ENCODE measurements around the gene HTR2B.
"Not testable (repeated sequence)": the region's sequence is repeated elsewhere in the genome, so short reads cannot be mapped to it uniquely, and the experiment has no call there.

HTR2B gene

GRCh38 chr2:231069379-231070054 lies 55.3 kb downstream of the HTR2B start:
- no peak for DNase-seq

GRCh38 chr2:231068525-231069222 lies 56.2 kb downstream of the HTR2B start:
- DNase-seq = no peak

- DNase-seq = not testable (repeated sequence)
These were observed 57.3 kb downstream of the HTR2B start for GRCh38 chr2:231067531-231067930.

GRCh38 chr2:231065966-231066365 lies 58.9 kb downstream of the HTR2B start:
- no peak for DNase-seq

GRCh38 chr2:231063347-231063746 lies 61.5 kb downstream of the HTR2B start:
- DNase-seq = no peak

- DNase-seq = no peak
These were observed 62.1 kb downstream of the HTR2B start for GRCh38 chr2:231062776-231063175.

GRCh38 chr2:231059756-231060155 lies 65.1 kb downstream of the HTR2B start:
- DNase-seq = no peak

GRCh38 chr2:231058761-231059550 lies 65.9 kb downstream of the HTR2B start:
- DNase-seq = no peak
